ENCODE results near the gene MROH2A. TPM values are rescaled to one million over a fixed set of nuclear protein-coding genes. Genes with fewer than 3 reads are reported as not detected.

Gene MROH2A
- total RNA-seq, 1 experiment from 2014 or later, result not detected

Other genes starting within 250 kb of the MROH2A start
- gene USP40, start 211.5 kb upstream of the MROH2A start, total RNA-seq (2014; rRNA removed; shearing (Covaris generic); ENCODE audit: low replicate concordance), result 23.4 and 34.6 TPM in 2 replicates
- gene UGT1A8, start 160.7 kb upstream of the MROH2A start, total RNA-seq (2014; rRNA removed; shearing (Covaris generic); ENCODE audit: low replicate concordance), result 0.27 and 2.2 TPM in 2 replicates
- 0.27 and 0.33 TPM in 2 replicates for gene UGT1A10, start 141.9 kb upstream of the MROH2A start, total RNA-seq (2014; rRNA removed; shearing (Covaris generic); ENCODE audit: low replicate concordance)
- not detected in 2 replicates for gene UGT1A9, start 106.4 kb upstream of the MROH2A start, total RNA-seq (2014; rRNA removed; shearing (Covaris generic); ENCODE audit: low replicate concordance)
- gene UGT1A7, start 96.4 kb upstream of the MROH2A start, total RNA-seq (2014; rRNA removed; shearing (Covaris generic); ENCODE audit: low replicate concordance), result 0.10 TPM in 1 of 2 replicates, not detected in the other
- gene UGT1A6, start 85.4 kb upstream of the MROH2A start, total RNA-seq (2014; rRNA removed; shearing (Covaris generic); ENCODE audit: low replicate concordance), result 0.20 and 0.35 TPM in 2 replicates
- not detected in 2 replicates for gene UGT1A5, start 65.4 kb upstream of the MROH2A start, total RNA-seq (2014; rRNA removed; shearing (Covaris generic); ENCODE audit: low replicate concordance)
- gene UGT1A4, start 59.6 kb upstream of the MROH2A start, total RNA-seq (2014; rRNA removed; shearing (Covaris generic); ENCODE audit: low replicate concordance), result not detected in 2 replicates
- gene UGT1A3, start 49.3 kb upstream of the MROH2A start, total RNA-seq (2014; rRNA removed; shearing (Covaris generic); ENCODE audit: low replicate concordance), result not detected in 2 replicates
- gene UGT1A1, start 18.1 kb upstream of the MROH2A start, total RNA-seq (2014; rRNA removed; shearing (Covaris generic); ENCODE audit: low replicate concordance), result not detected in 2 replicates
- gene HJURP, start 76.2 kb downstream of the MROH2A start, total RNA-seq (2014; rRNA removed; shearing (Covaris generic); ENCODE audit: low replicate concordance), result 59.1 and 67.1 TPM in 2 replicates
- gene TRPM8, start 139.0 kb downstream of the MROH2A start, total RNA-seq (2014; rRNA removed; shearing (Covaris generic); ENCODE audit: low replicate concordance), result not detected in 2 replicates